GM21515 (cell line): Measurements from ENCODE around the gene PITPNM1.
"Not testable (repeated sequence)": the region's sequence is repeated elsewhere in the genome, so short reads cannot be mapped to it uniquely, and the experiment has no call there.

Source experiments
- ATAC-seq: cut with Tn5 transposase; IDR thresholded peaks from one replicate; pipeline ENCODE4 v1.9.1; 2021; ENCODE audit not compliant: unreplicated experiment

PITPNM1 gene

DNA sequence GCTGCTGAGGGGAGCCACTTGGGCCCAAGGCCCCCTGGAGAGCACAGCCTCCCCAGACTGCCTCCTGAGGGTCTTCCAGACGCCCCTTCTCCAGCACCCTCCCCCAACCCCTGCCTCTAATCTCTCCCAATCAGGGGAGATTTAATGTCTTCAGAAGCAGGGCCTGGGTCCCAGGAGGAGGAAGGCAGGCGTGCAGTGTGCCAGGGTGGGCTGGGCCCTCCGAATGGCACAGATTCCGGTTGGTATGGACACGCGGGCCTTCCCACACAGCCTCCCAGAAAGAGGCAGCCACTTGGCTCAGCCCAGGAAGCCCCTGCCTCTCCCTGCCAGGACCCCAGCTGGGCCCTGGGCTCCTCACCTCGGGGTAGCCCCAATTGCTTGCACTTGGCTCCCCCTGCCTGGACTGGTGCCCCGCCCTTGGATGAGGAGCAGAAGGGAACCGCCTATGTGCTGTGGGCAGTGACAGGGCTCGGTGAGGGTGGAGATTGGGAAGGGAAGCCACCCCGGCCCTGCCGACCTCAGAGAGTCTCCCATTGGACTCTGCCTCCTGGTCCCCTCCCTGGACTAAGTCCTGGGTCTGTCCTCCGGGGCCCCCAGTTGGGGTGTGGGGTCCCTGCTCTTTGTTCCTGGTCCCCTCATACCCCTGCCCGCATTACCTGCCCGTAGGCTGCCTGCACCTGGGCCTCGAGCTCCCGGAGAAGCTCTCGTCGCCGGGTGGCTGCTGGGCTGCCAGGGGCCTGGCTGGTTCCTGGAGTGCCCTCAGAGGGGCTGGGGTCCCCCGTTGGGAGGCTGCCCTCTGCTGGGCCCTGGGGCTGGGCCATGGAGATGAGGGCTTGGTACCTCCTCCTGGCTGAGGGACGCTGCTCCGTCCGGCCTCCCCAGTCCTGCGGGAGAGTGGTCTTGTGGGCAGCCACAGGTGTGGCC is 18.7 kb upstream of the PITPNM1 start:
- no peak for ATAC-seq

DNA sequence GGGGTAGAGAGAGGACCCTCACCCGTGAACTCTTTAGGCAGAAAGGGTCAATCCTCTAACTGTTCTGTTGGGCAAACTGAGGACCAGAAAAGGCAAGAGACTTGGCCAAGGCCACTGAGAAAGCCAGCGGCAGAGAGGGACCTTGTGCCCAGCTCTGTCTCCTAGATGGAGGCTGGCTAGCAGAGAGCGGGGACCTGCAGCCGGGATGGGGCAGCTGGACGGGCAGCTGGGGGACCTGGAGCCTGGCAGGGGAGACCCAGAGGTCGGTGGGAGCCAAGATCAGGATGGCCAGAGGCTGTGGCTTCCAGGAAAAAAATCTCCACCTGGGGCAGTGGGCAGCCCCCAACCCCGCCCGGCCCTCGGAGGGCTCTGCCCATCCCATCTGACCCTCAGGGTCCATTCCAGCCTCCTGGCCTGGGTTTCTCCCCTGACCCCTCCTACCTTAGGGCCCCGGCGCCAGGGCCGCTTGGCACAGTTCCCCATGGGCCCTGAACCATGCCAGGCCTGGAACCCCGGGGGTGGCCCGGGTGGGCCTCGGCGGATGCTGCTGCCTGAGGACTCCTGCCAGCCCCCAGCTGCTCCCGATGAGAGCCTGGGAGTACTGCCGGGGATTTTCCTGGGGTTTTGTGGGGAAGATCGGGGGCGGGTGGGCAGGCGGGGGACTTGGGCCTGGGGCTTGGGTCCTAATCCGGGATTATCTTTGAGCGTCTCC is 17.8 kb upstream of the PITPNM1 start, which contains the start of gene CABP2:
Gene CABP2 (minus strand): TSS at position 603 of the 712 bp plus-strand sequence. CDS start 120 bp downstream, at position 483.
- no peak for ATAC-seq

DNA sequence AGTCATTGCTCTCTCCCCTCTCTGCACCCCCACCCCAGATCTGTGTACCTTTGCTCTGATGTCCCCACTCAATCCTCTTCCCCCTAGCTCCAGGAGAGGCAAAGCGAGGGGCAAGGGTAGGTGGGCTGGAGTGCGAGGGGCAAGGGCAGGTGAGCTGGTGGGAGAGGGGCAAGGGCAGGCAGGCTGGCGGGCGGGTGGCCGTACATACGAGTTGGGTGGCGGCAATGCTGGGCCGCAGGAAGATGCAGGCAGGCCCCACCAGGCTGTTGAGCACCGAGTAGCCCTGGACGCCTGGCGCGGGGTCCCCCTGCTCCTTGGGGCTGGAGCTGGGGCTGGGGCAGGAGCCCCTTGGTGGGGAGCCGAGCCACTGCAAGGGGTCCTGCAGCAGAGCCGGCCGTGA is 17.2 kb upstream of the PITPNM1 start:
- ATAC-seq: no peak

DNA sequence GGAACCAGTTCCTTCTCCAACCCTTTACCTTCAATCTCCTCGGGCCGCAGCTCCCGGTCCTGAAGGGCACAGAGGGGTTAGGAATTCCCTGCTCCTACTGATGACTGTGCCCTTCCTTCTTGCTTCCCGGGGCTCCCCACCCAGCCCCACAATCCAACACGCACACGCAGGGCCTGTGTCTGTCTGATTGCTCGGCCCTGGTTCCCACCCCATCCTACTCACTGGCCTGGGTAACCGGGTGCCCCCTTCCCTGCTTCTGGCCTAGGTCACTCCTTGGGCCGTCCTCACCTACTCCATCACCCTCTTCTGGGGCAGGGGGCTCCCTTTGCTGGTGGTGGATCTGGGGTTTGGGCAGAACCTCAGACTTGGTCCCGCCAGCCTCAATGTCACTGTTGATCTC is 16.8 kb upstream of the PITPNM1 start:
- ATAC-seq: no peak

DNA sequence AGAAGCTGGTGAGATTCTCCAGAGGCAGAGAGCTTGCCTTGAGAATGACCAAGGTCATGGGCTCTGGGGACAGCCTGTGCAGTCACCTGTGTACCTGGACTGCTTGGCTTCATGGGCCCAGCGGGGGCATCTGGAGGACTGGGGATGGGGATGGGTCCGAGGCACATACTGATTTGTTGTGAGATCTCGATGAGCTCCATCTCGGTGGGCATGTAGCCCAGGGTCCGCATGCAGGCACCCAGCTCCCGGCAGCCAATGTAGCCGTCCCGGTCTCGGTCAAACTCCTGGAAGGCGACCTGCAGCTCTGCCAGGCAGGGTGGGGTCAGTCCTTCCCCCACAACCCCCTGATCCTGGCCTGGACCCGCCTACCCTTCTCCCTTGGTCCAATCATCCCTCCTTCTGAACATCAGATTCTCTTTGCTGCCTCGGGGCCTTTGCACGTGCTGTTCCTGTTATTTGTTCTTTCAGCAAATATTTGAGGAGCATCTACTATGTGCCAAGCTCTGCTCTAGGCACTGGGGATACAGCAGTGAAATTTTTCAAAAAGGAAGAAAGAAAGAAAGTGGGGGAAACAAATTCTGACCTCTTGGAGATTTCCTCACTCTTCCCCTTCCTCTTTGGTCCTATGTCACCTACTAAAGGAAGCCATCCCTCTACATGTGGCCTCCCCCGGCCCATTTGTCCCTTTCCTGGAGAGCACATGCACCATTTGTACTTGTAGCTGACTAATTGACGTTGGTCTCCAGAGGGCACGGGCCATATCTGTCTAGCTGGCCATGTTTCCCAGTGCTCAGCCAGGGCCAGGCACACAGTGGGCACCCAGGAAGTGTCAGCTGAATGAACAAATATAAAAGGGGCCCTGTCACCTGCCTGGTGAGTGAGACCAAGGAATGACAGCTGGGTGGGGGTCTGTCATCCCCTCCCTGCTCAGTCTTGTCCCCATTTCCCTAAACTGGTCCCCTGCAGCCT is 16.0 kb upstream of the PITPNM1 start:
- ATAC-seq: no peak

- no peak for ATAC-seq
Measured at GRCh38 chr11:67519726-67520125, 14.6 kb upstream of the PITPNM1 start.

DNA sequence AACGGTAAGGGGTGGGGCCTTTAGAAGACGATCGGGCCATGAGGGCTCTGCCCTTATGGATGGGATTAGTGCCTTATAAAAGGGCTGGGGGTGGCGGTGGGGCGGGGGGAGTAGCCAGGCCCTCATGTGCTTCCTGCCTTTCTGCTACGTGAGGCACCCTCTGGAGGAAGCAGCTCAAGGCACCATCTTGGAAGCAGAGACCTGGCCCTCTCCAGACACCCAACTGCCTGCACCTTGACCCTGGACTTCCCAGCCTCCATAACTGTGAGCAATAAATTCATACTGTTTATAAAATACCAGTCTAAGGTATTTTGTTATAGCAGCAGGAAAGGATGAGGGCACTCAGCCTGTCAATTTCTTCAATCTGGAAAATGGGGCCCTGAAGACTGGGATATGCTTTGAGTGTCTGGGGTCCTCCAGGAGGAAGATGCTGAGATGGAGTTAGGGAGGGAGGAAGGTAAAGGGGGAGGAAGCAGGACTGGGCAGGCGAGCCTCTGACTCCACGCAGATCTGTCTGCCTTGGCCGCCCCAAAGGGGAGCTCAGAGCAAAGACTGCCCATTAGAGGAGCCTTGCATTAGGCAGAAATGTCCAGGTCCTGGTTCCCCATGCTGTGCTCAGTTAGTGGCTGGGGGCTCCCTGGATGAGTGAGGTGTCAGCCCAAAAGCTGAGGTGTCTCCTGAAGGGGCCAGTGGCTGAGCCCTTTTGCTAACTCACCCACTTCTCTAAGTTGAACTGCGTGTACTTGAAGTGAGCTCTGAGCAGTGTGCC is 12.8 kb upstream of the PITPNM1 start:
- no peak for ATAC-seq

GRCh38 chr11:67516806-67517205 is 11.6 kb upstream of the PITPNM1 start:
- no peak for ATAC-seq

GRCh38 chr11:67514116-67514515 is 9.0 kb upstream of the PITPNM1 start:
- ATAC-seq: no peak

GRCh38 chr11:67511558-67511957 is 6.4 kb upstream of the PITPNM1 start:
- ATAC-seq: not testable (repeated sequence)

GRCh38 chr11:67510023-67510345 is 4.8 kb upstream of the PITPNM1 start:
- ATAC-seq: no peak

- peak; percentile 32 for ATAC-seq
Measured at GRCh38 chr11:67508486-67509121, 3.4 kb upstream of the PITPNM1 start.

- ATAC-seq: peak; percentile 76
Measured at GRCh38 chr11:67507864-67508485, 2.8 kb upstream of the PITPNM1 start, which contains the start of gene CDK2AP2. Gene CDK2AP2 (minus strand): TSS chr11:67508162. CDS start chr11:67508082, 80 bp downstream.

GRCh38 chr11:67507242-67507863 is 2.2 kb upstream of the PITPNM1 start:
- ATAC-seq: no peak

GRCh38 chr11:67506426-67507051 is 1.4 kb upstream of the PITPNM1 start:
- no peak for ATAC-seq

DNA sequence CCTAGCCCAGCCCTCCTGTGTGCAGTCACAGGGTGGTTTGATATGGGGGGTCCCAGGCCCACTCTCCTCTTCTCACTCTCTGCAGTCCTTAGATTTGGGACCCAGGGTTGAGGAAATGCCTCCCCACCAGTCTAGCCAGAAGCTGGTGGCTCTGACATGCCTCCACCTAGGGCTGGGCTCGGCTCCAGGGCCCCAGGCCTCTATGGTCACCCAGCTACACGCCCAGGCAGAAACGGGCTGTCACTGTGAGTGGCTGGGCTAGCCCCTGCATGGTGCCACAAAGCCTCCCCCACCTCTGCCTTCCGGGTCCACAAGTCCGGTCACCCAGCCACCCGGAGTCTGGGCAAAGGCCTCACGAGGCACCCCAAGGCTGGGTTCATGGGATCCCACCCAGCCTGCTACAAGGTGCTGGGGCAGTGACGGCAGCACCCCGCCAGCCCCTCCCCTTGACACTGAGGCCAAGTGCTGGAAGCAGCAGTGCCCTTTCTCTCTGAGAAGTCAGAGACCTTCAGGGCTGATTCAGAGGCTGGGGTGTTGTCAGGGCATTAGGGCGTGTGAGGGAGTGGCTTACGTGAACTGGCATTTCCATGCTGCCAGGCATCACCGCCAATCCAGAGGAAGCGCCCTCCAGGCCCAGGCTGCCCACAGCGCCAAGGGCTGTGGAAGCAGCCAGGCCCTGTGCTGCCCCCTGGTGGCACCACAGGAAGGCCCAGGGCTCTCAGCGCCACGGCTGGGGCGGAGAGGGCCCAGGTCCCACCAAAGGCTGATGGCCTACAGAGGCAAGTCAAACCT is 638 bp upstream of the PITPNM1 start:
- ATAC-seq: no peak
